WTC11 (cell line): Measurements from ENCODE around the gene DLGAP4. TPM values are rescaled to one million over a fixed set of nuclear protein-coding genes. Genes with fewer than 3 reads are reported as not detected.
A peak's percentile ranks its signal among the peaks of the same experiment; 100 is the strongest.

ENCODE experiments used
- ATAC-seq: fragments of 200-7000 bp; cut with Tn5 transposase; 2 replicates; pipeline ENCODE4 v1.10.0; 2021; ENCODE audit warnings: mild to moderate bottlenecking, moderate library complexity
- CTCF ChIA-PET: fragments of 300-600 bp; sonication (Branson Sonifier 250); formaldehyde crosslinking; loops from one replicate; lab custom pipeline; 2021; ENCODE audit warnings: antibody characterized with exemption; lab: Charles Lee
- POLR2A ChIA-PET: fragments of 350-600 bp; sonication (Branson Sonifier 250); formaldehyde crosslinking; loops from one replicate; lab custom pipeline; 2021; ENCODE audit warnings: antibody characterized with exemption; lab: Charles Lee
- DNase-seq: peaks from one replicate; pipeline ENCODE4 v3.0.0; 2021; ENCODE audit warnings: low spot score
- H3K27ac Mint-ChIP-seq: 2 replicates; pipeline ENCODE4 v1.8.0; 2021; ENCODE audit warnings: mixed read lengths
- H3K27me3 Mint-ChIP-seq: 2 replicates; pipeline ENCODE4 v1.8.0; 2021; ENCODE audit warnings: low read depth, mild to moderate bottlenecking, moderate library complexity, mixed read lengths
- H3K36me3 Mint-ChIP-seq: 2 replicates; pipeline ENCODE4 v1.8.0; 2021; ENCODE audit warnings: mixed read lengths
- H3K4me1 Mint-ChIP-seq: 2 replicates; pipeline ENCODE4 v1.8.0; 2022; ENCODE audit warnings: mixed read lengths
- H3K4me3 Mint-ChIP-seq: 2 replicates; pipeline ENCODE4 v1.8.0; 2021; ENCODE audit warnings: mild to moderate bottlenecking, moderate library complexity, mixed read lengths
- H3K9me3 Mint-ChIP-seq: 2 replicates; pipeline ENCODE4 v1.8.0; 2021; ENCODE audit warnings: mixed read lengths
- E2F1 ChIP-seq: sonication (generic); formaldehyde crosslinking; IDR thresholded peaks from 2 replicates; pipeline ENCODE4 v1.8.0; 2022; ENCODE audit warnings: mild to moderate bottlenecking, missing genetic modification reagents
- FOXJ3 ChIP-seq: sonication (generic); formaldehyde crosslinking; IDR thresholded peaks from 2 replicates; pipeline ENCODE4 v1.9.0; 2021; ENCODE audit warnings: missing genetic modification reagents, mild to moderate bottlenecking, borderline replicate concordance
- FOXK1 ChIP-seq: sonication (generic); formaldehyde crosslinking; IDR thresholded peaks from 2 replicates; pipeline ENCODE4 v1.8.0; 2022; ENCODE audit warnings: mild to moderate bottlenecking, moderate library complexity, missing genetic modification reagents
- FOXP1 ChIP-seq: sonication (generic); formaldehyde crosslinking; IDR thresholded peaks from 2 replicates; pipeline ENCODE4 v1.8.0; 2022; ENCODE audit warnings: missing genetic modification reagents, mild to moderate bottlenecking, moderate library complexity, borderline replicate concordance
- GTF2I ChIP-seq: fragments of 250-450 bp; sonication (Bioruptor Pico); conservative IDR thresholded peaks from 2 replicates; pipeline ENCODE4 v1.4.0; 2021; ENCODE audit warnings: mild to moderate bottlenecking
- SMAD3 ChIP-seq: sonication (generic); formaldehyde crosslinking; IDR thresholded peaks from 2 replicates; pipeline ENCODE4 v1.8.0; 2022; ENCODE audit warnings: missing genetic modification reagents, mild to moderate bottlenecking, borderline replicate concordance
- SMAD4 ChIP-seq: sonication (generic); formaldehyde crosslinking; IDR thresholded peaks from 2 replicates; pipeline ENCODE4 v1.8.0; 2022; ENCODE audit warnings: mild to moderate bottlenecking, missing genetic modification reagents
- TEAD4 ChIP-seq: sonication (generic); formaldehyde crosslinking; IDR thresholded peaks from 2 replicates; pipeline ENCODE4 v1.8.0; 2022; ENCODE audit warnings: mild to moderate bottlenecking, missing genetic modification reagents
- ZBTB43 ChIP-seq: sonication (generic); formaldehyde crosslinking; IDR thresholded peaks from 2 replicates; pipeline ENCODE4 v1.8.1; 2023; ENCODE audit warnings: mild to moderate bottlenecking, missing genetic modification reagents
- ZNF317 ChIP-seq: sonication (generic); formaldehyde crosslinking; IDR thresholded peaks from 2 replicates; pipeline ENCODE4 v1.8.1; 2023; ENCODE audit warnings: low read depth, mild to moderate bottlenecking, moderate library complexity, missing genetic modification reagents, borderline replicate concordance
- ZNF416 ChIP-seq: fragments of 250-450 bp; sonication (Bioruptor Pico); IDR thresholded peaks from 2 replicates; pipeline ENCODE4 v1.9.0; 2021; ENCODE audit warnings: mild to moderate bottlenecking, inconsistent platforms
- ZNF512 ChIP-seq: sonication (generic); formaldehyde crosslinking; IDR thresholded peaks from 2 replicates; pipeline ENCODE4 v1.8.1; 2022; ENCODE audit warnings: missing genetic modification reagents, borderline replicate concordance
- total RNA-seq: library from RNA; stranded (reverse); gene quantifications from 3 replicates; pipeline ENCODE4 v1.2.3, GENCODE V29; 2021
- TF ChIP-seq, protein P1 (sequence below): sonication (generic); formaldehyde crosslinking; IDR thresholded peaks from 2 replicates; pipeline ENCODE4 v1.8.1; 2023; ENCODE audit warnings: mild to moderate bottlenecking, missing genetic modification reagents, moderate library complexity
- TF ChIP-seq, protein P2 (sequence below): sonication (generic); formaldehyde crosslinking; IDR thresholded peaks from 2 replicates; pipeline ENCODE4 v1.8.0; 2022; ENCODE audit warnings: missing genetic modification reagents
- TF ChIP-seq, protein P3 (sequence below): fragments of 250-450 bp; sonication (Bioruptor Pico); IDR thresholded peaks from 2 replicates; pipeline ENCODE4 v1.9.0; 2021; ENCODE audit warnings: mild to moderate bottlenecking
- TF ChIP-seq, protein P4 (sequence below): sonication (generic); formaldehyde crosslinking; IDR thresholded peaks from 2 replicates; pipeline ENCODE4 v1.8.0; 2022; ENCODE audit warnings: mild to moderate bottlenecking, missing genetic modification reagents
- TF ChIP-seq, protein P5 (sequence below): sonication (generic); formaldehyde crosslinking; IDR thresholded peaks from 2 replicates; pipeline ENCODE4 v1.8.0; 2023; ENCODE audit warnings: missing genetic modification reagents, mild to moderate bottlenecking, borderline replicate concordance

Gene DLGAP4
- total RNA-seq, 1 experiment from 2014 or later: 52.6 TPM

- Mint-ChIP-seq H3K36me3 (peaks cover 3% of the 10 kb centered on the region; the same call in 1 of the 2 replicates), H3K27me3 (no peaks in the 10 kb centered on the region), H3K27ac (no peak overlapping the region; the same call in 1 of the 2 replicates), H3K4me1 (peaks cover 11% of the 10 kb centered on the region), H3K9me3 (peaks cover 4% of the 10 kb centered on the region), H3K4me3 (no peak overlapping the region)
- no peak for TF ChIP-seq TEAD4
- TF ChIP-seq, protein P1, sequence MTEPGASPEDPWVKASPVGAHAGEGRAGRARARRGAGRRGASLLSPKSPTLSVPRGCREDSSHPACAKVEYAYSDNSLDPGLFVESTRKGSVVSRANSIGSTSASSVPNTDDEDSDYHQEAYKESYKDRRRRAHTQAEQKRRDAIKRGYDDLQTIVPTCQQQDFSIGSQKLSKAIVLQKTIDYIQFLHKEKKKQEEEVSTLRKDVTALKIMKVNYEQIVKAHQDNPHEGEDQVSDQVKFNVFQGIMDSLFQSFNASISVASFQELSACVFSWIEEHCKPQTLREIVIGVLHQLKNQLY (CRISPR knock-in tag): no peak
- POLR2A ChIA-PET: interaction anchor here (0.5 to 0.9 kb wide), 2 partner anchors 94 to 162 kb away, joined by 3 to 4 read pairs; partner anchors contain the start of gene MYL9
- ATAC-seq (peak; percentile 90), DNase-seq (no peak)
- CTCF ChIA-PET: interaction anchor here (1.0 to 1.9 kb wide), 7 partner anchors 7 to 244 kb away, joined by 3 to 7 read pairs (median 5); no protein-coding TSS in a partner anchor
Observed at GRCh38 chr20:36447101-36447500, 141.0 kb downstream of the DLGAP4 start.

DNA sequence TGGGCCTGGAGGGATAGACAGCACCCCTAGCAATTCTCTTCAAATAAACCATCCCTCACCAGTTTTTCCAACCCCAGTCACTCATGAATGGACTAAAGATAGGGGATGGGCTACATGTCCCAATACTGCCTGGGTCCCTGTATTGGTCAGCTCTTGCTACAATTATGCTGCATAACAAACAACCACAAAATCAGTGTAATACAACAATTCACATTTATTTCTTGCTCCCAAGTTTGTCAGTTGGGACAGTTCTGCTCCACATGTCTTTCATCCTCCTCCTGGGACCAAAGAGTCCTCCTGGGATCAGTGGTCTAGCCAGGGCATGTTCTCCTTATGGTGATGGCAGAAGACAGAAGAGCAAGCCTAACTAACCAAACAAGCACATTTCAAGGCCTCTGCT, 143.5 kb downstream of the DLGAP4 start:
- ATAC-seq (no peak), DNase-seq (no peak)
- H3K36me3 Mint-ChIP-seq: peaks cover 3% of the 10 kb centered on the region; the same call in 1 of the 2 replicates
- H3K4me3 Mint-ChIP-seq: no peak overlapping the region
- ChIA-PET CTCF (interaction anchor here (0.8 kb wide), 1 partner anchor 10 kb away, joined by 4 read pairs; no protein-coding TSS in a partner anchor), POLR2A (no interaction called here)
- peaks cover 15% of the 10 kb centered on the region for H3K4me1 Mint-ChIP-seq
- H3K27me3 Mint-ChIP-seq: no peaks in the 10 kb centered on the region
- peaks cover 4% of the 10 kb centered on the region for H3K9me3 Mint-ChIP-seq
- no peak overlapping the region for H3K27ac Mint-ChIP-seq
- TF ChIP-seq, protein P2, sequence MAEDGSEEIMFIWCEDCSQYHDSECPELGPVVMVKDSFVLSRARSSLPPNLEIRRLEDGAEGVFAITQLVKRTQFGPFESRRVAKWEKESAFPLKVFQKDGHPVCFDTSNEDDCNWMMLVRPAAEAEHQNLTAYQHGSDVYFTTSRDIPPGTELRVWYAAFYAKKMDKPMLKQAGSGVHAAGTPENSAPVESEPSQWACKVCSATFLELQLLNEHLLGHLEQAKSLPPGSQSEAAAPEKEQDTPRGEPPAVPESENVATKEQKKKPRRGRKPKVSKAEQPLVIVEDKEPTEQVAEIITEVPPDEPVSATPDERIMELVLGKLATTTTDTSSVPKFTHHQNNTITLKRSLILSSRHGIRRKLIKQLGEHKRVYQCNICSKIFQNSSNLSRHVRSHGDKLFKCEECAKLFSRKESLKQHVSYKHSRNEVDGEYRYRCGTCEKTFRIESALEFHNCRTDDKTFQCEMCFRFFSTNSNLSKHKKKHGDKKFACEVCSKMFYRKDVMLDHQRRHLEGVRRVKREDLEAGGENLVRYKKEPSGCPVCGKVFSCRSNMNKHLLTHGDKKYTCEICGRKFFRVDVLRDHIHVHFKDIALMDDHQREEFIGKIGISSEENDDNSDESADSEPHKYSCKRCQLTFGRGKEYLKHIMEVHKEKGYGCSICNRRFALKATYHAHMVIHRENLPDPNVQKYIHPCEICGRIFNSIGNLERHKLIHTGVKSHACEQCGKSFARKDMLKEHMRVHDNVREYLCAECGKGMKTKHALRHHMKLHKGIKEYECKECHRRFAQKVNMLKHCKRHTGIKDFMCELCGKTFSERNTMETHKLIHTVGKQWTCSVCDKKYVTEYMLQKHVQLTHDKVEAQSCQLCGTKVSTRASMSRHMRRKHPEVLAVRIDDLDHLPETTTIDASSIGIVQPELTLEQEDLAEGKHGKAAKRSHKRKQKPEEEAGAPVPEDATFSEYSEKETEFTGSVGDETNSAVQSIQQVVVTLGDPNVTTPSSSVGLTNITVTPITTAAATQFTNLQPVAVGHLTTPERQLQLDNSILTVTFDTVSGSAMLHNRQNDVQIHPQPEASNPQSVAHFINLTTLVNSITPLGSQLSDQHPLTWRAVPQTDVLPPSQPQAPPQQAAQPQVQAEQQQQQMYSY (CRISPR knock-in tag): no peak
- TF ChIP-seq, protein P3, sequence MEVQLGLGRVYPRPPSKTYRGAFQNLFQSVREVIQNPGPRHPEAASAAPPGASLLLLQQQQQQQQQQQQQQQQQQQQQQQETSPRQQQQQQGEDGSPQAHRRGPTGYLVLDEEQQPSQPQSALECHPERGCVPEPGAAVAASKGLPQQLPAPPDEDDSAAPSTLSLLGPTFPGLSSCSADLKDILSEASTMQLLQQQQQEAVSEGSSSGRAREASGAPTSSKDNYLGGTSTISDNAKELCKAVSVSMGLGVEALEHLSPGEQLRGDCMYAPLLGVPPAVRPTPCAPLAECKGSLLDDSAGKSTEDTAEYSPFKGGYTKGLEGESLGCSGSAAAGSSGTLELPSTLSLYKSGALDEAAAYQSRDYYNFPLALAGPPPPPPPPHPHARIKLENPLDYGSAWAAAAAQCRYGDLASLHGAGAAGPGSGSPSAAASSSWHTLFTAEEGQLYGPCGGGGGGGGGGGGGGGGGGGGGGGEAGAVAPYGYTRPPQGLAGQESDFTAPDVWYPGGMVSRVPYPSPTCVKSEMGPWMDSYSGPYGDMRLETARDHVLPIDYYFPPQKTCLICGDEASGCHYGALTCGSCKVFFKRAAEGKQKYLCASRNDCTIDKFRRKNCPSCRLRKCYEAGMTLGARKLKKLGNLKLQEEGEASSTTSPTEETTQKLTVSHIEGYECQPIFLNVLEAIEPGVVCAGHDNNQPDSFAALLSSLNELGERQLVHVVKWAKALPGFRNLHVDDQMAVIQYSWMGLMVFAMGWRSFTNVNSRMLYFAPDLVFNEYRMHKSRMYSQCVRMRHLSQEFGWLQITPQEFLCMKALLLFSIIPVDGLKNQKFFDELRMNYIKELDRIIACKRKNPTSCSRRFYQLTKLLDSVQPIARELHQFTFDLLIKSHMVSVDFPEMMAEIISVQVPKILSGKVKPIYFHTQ (CRISPR knock-in tag): no peak
- TF ChIP-seq, protein P4, sequence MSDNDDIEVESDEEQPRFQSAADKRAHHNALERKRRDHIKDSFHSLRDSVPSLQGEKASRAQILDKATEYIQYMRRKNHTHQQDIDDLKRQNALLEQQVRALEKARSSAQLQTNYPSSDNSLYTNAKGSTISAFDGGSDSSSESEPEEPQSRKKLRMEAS (CRISPR knock-in tag): no peak
- TF ChIP-seq ZNF512 (CRISPR knock-in tag) (no peak), ZNF416 (no peak), SMAD4 (CRISPR knock-in tag) (no peak), ZBTB43 (no peak), GTF2I (no peak), SMAD3 (CRISPR knock-in tag) (no peak), ZNF317 (CRISPR knock-in tag) (no peak), FOXJ3 (no peak), FOXK1 (CRISPR knock-in tag) (no peak), FOXP1 (CRISPR knock-in tag) (no peak), E2F1 (CRISPR knock-in tag) (no peak)
- TF ChIP-seq, protein P5, sequence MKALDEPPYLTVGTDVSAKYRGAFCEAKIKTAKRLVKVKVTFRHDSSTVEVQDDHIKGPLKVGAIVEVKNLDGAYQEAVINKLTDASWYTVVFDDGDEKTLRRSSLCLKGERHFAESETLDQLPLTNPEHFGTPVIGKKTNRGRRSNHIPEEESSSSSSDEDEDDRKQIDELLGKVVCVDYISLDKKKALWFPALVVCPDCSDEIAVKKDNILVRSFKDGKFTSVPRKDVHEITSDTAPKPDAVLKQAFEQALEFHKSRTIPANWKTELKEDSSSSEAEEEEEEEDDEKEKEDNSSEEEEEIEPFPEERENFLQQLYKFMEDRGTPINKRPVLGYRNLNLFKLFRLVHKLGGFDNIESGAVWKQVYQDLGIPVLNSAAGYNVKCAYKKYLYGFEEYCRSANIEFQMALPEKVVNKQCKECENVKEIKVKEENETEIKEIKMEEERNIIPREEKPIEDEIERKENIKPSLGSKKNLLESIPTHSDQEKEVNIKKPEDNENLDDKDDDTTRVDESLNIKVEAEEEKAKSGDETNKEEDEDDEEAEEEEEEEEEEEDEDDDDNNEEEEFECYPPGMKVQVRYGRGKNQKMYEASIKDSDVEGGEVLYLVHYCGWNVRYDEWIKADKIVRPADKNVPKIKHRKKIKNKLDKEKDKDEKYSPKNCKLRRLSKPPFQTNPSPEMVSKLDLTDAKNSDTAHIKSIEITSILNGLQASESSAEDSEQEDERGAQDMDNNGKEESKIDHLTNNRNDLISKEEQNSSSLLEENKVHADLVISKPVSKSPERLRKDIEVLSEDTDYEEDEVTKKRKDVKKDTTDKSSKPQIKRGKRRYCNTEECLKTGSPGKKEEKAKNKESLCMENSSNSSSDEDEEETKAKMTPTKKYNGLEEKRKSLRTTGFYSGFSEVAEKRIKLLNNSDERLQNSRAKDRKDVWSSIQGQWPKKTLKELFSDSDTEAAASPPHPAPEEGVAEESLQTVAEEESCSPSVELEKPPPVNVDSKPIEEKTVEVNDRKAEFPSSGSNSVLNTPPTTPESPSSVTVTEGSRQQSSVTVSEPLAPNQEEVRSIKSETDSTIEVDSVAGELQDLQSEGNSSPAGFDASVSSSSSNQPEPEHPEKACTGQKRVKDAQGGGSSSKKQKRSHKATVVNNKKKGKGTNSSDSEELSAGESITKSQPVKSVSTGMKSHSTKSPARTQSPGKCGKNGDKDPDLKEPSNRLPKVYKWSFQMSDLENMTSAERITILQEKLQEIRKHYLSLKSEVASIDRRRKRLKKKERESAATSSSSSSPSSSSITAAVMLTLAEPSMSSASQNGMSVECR (CRISPR knock-in tag): no peak
